IPS DF 4.7 (cell line): ENCODE measurements around the gene DPY19L3.
"Not testable (repeated sequence)": the region's sequence is repeated elsewhere in the genome, so short reads cannot be mapped to it uniquely, and the experiment has no call there.

Experiments used
- DNase-seq: peaks from one replicate; pipeline ENCODE4 v3.0.0-alpha.2; 2013; ENCODE audit warnings: low spot score; ENCODE audit errors: extremely low read depth

Gene DPY19L3

DNA sequence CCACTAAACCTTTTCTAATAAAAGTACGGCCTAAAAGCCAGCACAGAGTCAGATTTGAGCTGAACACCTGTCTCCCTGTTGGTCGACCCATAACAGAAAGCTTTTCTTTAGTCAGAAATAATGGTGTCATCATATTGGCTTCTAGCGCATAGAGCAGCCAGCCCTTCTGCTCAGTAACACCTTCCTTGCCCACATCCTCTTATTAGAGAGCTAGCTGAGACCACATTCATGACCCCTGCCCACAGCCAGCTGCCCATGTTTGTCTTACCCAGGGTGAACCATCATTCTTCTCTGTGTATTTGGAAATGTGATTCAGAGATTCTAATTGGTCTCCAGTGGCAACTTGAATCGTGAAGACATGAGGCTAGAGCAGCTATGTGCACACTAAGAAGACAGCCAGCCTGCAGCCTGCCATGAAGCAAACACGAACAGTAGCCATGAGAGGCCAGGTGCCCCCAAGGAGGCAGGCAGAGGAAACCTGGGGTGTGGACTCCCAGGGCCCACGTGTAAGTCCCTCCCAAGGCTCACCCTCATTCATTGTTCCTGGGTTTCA lies 93.2 kb downstream of the DPY19L3 start:
- no peak for DNase-seq

DNA sequence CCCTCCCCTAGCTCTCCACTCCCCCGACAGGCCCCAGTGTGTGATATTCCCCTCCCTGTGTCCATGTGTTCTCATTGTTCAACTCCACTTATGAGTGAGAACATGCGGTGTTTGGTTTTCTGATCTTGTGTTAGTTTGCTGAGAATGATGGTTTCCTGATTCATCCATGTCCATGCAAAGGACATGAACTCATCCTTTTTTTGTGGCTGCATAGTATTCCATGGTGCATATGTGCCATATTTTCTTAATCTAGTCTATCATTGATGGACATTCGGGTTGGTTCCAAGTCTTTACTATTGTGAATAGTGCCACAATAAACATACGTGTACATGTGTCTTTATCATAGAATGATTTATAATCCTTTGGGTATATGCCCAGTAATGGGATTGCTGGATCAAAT lies 106.9 kb downstream of the DPY19L3 start:
- DNase-seq = not testable (repeated sequence)

DNA sequence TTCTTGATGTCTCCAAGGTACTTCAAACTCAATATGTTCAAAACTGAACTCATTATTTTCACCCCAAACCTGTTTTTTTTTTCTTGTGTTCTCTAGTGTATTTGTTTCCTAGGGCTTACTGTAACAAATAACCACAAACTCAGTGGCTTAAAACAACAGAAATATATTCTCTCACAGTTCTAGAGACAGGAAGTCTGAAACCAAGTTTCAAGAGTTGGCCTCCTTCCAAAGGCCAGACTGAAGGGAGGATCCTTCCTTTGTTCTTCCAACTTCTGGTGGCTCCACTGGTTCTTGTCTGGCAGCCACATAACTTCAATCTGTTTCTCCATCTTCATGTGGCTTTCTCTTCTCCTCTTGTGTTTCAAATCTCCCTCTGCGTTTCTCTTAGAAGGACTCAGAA lies 113.5 kb downstream of the DPY19L3 start:
- no peak for DNase-seq

DNA sequence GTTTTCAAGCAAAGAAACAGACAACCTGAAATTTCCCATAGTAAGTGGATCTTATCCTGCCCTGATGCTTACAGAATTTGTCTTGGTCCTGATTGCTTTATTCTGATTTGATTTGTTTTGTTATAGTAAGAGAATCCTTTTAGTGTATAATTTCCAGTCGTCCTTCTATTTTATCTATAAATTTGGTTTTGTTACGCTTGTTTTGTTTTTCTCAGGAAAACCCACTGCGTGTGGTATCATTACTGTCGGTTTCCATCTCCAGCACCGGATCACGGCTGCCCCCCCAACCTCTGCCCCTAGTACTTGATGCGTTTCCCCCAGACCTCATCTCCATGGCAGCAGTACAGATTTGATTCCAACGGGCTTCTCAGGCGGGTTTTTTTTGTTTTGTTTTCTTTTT lies 117.4 kb downstream of the DPY19L3 start:
- DNase-seq = no peak

DNA sequence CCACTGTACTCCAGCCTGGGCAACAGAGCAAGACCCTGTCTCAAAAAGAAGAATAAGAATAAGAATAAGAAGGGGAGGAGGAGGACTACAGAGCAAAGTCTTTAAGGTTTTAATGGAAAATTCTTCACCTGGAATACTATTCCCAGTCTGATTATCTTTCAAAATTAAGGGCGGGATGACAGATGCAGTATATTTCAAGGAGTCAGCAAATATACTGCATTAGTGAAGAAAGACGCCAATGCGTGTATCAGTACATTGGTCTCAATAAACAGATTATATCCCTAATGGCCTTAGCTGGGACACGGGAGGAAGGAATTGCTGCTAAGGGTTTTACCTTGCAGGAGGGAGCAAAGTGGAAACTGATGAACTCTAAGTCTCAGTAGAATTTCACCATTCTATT lies 121.3 kb downstream of the DPY19L3 start:
- DNase-seq = no peak

DNA sequence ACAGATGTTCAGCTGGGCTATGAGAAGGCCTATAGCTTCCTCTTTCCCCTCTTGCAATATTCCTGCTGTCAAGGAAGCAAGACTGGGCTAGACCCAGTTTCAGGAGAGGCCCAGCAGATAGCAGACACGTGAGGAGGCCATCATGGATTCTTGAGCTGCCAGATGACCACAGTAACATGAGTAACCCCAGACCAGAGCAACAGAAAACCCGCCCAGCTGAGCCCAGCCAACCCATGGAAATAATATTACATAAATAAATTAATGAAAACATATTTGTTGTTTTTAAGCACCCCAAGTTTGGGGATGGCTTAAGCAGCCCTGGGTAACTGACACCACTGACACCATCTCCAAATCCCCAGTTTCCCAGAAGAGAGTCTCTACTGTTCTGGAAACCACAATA lies 125.2 kb downstream of the DPY19L3 start:
- no peak for DNase-seq

DNA sequence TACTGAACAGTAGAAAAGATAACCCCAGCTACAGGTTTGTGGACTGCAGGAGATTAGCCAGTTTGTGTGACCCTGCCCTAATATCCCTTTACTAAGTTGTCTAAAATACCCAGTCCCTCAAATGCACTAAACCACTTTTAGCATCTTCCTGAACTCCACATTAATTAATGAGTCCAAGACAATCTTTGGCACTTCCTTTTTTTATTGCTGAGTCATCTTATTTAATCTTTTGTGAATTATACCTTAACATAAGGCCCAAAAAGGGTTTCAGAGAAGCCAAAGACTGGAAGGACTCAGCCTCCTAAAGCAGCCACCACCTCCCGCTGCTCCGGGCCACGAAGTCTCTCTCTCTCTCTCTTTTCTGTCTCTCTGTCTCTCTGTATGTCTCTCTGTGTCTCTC lies 126.7 kb downstream of the DPY19L3 start:
- no peak for DNase-seq
